HEK293 (cell line): ENCODE measurements around the gene WDR4.

Source experiments
- EGR2 ChIP-seq: fragments of 450-650 bp; formaldehyde crosslinking; IDR thresholded peaks from 2 replicates; pipeline ENCODE4 v1.5.1; 2016; ENCODE audit warnings: low read depth, missing biosample characterization, missing genetic modification characterization
- HOXC10 ChIP-seq: sonication (generic); formaldehyde crosslinking; IDR thresholded peaks from 2 replicates; pipeline ENCODE4 v1.8.1; 2023; ENCODE audit warnings: mild to moderate bottlenecking, missing genetic modification reagents
- KLF10 ChIP-seq: fragments of 450-650 bp; IDR thresholded peaks from 2 replicates; pipeline ENCODE4 v1.5.1; 2018; ENCODE audit warnings: missing biosample characterization, mild to moderate bottlenecking, missing genetic modification characterization
- KLF8 ChIP-seq: fragments of 450-650 bp; formaldehyde crosslinking; IDR thresholded peaks from 2 replicates; pipeline ENCODE4 v1.5.1; 2016; ENCODE audit warnings: missing biosample characterization, missing genetic modification characterization
- SP3 ChIP-seq: fragments of 450-650 bp; formaldehyde crosslinking; IDR thresholded peaks from 2 replicates; pipeline ENCODE4 v1.5.1; 2016; ENCODE audit warnings: missing biosample characterization, missing genetic modification characterization
- SP7 ChIP-seq: fragments of 450-650 bp; formaldehyde crosslinking; IDR thresholded peaks from 2 replicates; pipeline ENCODE4 v1.5.1; 2016; ENCODE audit warnings: missing biosample characterization, missing genetic modification characterization
- ZBTB17 ChIP-seq: fragments of 450-650 bp; formaldehyde crosslinking; IDR thresholded peaks from 2 replicates; pipeline ENCODE4 v1.5.1; 2016; ENCODE audit warnings: missing biosample characterization, missing genetic modification characterization
- ZEB2 ChIP-seq: fragments of 450-650 bp; formaldehyde crosslinking; IDR thresholded peaks from 2 replicates; pipeline ENCODE4 v1.5.1; 2016; ENCODE audit warnings: missing biosample characterization, missing genetic modification characterization
- ZFHX2 ChIP-seq: fragments of 450-650 bp; formaldehyde crosslinking; conservative IDR thresholded peaks from 2 replicates; pipeline ENCODE4 v1.5.1; 2016; ENCODE audit warnings: missing biosample characterization, missing genetic modification characterization
- ZNF140 ChIP-seq: fragments of 450-650 bp; formaldehyde crosslinking; IDR thresholded peaks from 2 replicates; pipeline ENCODE4 v1.5.1; 2016; ENCODE audit warnings: missing biosample characterization, missing genetic modification characterization
- ZNF24 ChIP-seq: fragments of 450-650 bp; formaldehyde crosslinking; IDR thresholded peaks from 2 replicates; pipeline ENCODE4 v1.5.1; 2016; ENCODE audit warnings: missing biosample characterization, missing genetic modification characterization
- ZNF324 ChIP-seq: fragments of 450-650 bp; formaldehyde crosslinking; IDR thresholded peaks from 2 replicates; pipeline ENCODE4 v1.5.1; 2016; ENCODE audit warnings: missing biosample characterization, missing genetic modification characterization
- ZNF335 ChIP-seq: fragments of 450-650 bp; formaldehyde crosslinking; conservative IDR thresholded peaks from 2 replicates; pipeline ENCODE4 v1.5.1; 2016; ENCODE audit warnings: missing biosample characterization, missing genetic modification characterization
- ZNF341 ChIP-seq: fragments of 450-650 bp; formaldehyde crosslinking; IDR thresholded peaks from 2 replicates; pipeline ENCODE4; 2016; ENCODE audit warnings: low read depth, missing biosample characterization, missing genetic modification characterization
- ZNF354C ChIP-seq: fragments of 450-650 bp; formaldehyde crosslinking; IDR thresholded peaks from 2 replicates; pipeline ENCODE4 v1.5.1; 2016; ENCODE audit warnings: missing biosample characterization, missing genetic modification characterization, low read depth, borderline replicate concordance
- ZNF366 ChIP-seq: fragments of 450-650 bp; formaldehyde crosslinking; conservative IDR thresholded peaks from 2 replicates; pipeline ENCODE4 v1.5.1; 2016; ENCODE audit warnings: missing biosample characterization, missing genetic modification characterization
- ZNF404 ChIP-seq: fragments of 450-650 bp; formaldehyde crosslinking; IDR thresholded peaks from 2 replicates; pipeline ENCODE4 v1.5.1; 2017; ENCODE audit warnings: missing biosample characterization, missing genetic modification characterization
- ZNF423 ChIP-seq: fragments of 450-650 bp; formaldehyde crosslinking; IDR thresholded peaks from 2 replicates; pipeline ENCODE4 v1.5.1; 2016; ENCODE audit warnings: missing biosample characterization, missing genetic modification characterization
- ZNF561 ChIP-seq: fragments of 450-650 bp; IDR thresholded peaks from 2 replicates; pipeline ENCODE4 v1.5.1; 2018; ENCODE audit warnings: missing biosample characterization, missing genetic modification characterization, borderline replicate concordance
- ZNF571 ChIP-seq: fragments of 450-650 bp; formaldehyde crosslinking; IDR thresholded peaks from 2 replicates; pipeline ENCODE4 v1.5.0; 2017; ENCODE audit warnings: missing biosample characterization, missing genetic modification characterization
- ZNF600 ChIP-seq: fragments of 450-650 bp; formaldehyde crosslinking; IDR thresholded peaks from 2 replicates; pipeline ENCODE4 v1.5.1; 2016; ENCODE audit warnings: missing biosample characterization, missing genetic modification characterization
- ZNF654 ChIP-seq: fragments of 450-650 bp; formaldehyde crosslinking; IDR thresholded peaks from 2 replicates; pipeline ENCODE4 v1.5.1; 2016; ENCODE audit warnings: low read depth, missing biosample characterization, missing genetic modification characterization
- ZNF777 ChIP-seq: fragments of 450-650 bp; formaldehyde crosslinking; IDR thresholded peaks from 2 replicates; pipeline ENCODE4 v1.5.1; 2017; ENCODE audit warnings: missing biosample characterization, missing genetic modification characterization, borderline replicate concordance
- ZNF792 ChIP-seq: fragments of 450-650 bp; formaldehyde crosslinking; IDR thresholded peaks from 2 replicates; pipeline ENCODE4 v1.5.1; 2016; ENCODE audit warnings: missing biosample characterization, missing genetic modification characterization
- ZSCAN23 ChIP-seq: fragments of 450-650 bp; formaldehyde crosslinking; IDR thresholded peaks from 2 replicates; pipeline ENCODE4 v1.5.1; 2016; ENCODE audit warnings: missing biosample characterization, missing genetic modification characterization
- TF ChIP-seq, protein P1 (sequence below): fragments of 450-650 bp; formaldehyde crosslinking; IDR thresholded peaks from 2 replicates; pipeline ENCODE4 v1.5.1; 2016; ENCODE audit warnings: missing biosample characterization, missing genetic modification characterization
- TF ChIP-seq, protein P2 (sequence below): fragments of 450-650 bp; formaldehyde crosslinking; IDR thresholded peaks from 2 replicates; pipeline ENCODE4 v1.5.1; 2016; ENCODE audit warnings: missing biosample characterization, missing genetic modification characterization
- TF ChIP-seq, protein P3 (sequence below): fragments of 450-650 bp; formaldehyde crosslinking; IDR thresholded peaks from 2 replicates; pipeline ENCODE4 v1.5.1; 2016; ENCODE audit warnings: missing biosample characterization, missing genetic modification characterization
- TF ChIP-seq, protein P4 (sequence below): fragments of 450-650 bp; formaldehyde crosslinking; IDR thresholded peaks from 2 replicates; pipeline ENCODE4 v1.5.1; 2016; ENCODE audit warnings: missing biosample characterization, missing genetic modification characterization
- TF ChIP-seq, protein P5 (sequence below): fragments of 450-650 bp; formaldehyde crosslinking; conservative IDR thresholded peaks from 2 replicates; pipeline ENCODE4 v1.5.1; 2016; ENCODE audit warnings: low read depth, missing biosample characterization, missing genetic modification characterization

WDR4 gene

DNA sequence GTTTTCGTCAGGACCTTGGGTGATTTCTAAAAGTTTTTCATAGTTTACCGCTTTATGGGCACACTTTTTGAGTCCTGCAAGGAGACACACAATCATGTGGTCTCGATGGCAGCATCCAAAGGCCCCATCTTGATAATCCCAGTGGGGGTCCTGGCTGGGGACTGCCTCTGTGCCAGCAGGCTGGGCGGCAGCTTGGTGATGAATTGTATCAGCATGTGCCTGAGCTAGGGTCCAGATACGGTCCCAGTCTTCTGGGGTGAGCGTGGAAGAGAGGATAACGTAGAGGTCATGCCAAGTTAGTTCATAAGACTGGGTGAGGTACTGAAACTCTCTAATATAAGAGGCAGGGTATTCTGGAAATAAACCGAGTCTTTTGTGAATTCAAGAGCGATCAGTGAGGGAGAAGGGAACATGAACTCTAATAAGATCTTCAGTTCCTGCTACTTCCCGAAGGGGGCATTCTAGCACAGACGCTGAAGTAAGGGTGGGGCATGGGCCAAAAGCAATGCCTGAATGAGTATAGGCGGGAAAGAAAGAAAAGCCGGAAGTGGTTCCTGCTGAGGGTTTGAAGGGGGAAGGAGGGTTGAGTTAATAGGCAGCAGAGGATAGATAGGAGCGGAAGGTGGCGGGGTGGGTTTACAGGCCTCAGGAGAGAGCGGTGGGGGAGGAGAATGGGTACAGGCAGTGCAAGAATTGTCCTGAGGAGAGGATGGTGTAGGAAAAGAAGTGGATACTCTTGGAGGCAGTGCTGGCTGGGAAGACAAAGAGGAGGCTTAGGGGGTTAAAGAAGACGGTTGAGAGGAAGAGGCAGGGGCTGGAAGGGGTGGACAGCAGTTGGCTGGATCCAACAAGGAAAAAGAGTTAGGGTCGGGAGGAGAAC lies 44.5 kb upstream of the WDR4 start (continued):
- TF ChIP-seq ZFHX2 (tag by site-specific recombination) (peak; percentile 48), ZBTB17 (tag by site-specific recombination) (peak; percentile 96), ZNF354C (tag by site-specific recombination) (no peak), ZNF561 (tag by site-specific recombination) (0 out of 2 replicates have a peak, but pooled peaks have one; percentile 67), ZNF571 (tag by site-specific recombination) (no peak), SP3 (tag by site-specific recombination) (peak; percentile 73), KLF10 (tag by site-specific recombination) (peak; percentile 66; the same call in 1 of the 2 replicates), ZNF600 (tag by site-specific recombination) (peak; percentile 56; the same call in 1 of the 2 replicates), ZNF777 (no peak), ZSCAN23 (peak; percentile 93), SP7 (tag by site-specific recombination) (peak; percentile 86), ZNF24 (tag by site-specific recombination) (no peak), ZEB2 (peak; percentile 76; the same call in 1 of the 2 replicates), EGR2 (tag by site-specific recombination) (peak; percentile 73), ZNF335 (tag by site-specific recombination) (peak; percentile 86), ZNF324 (tag by site-specific recombination) (peak; percentile 95), ZNF423 (tag by site-specific recombination) (peak; percentile 91), ZNF366 (peak; percentile 97), ZNF404 (tag by site-specific recombination) (no peak), ZNF792 (no peak), HOXC10 (CRISPR knock-in tag) (no peak), KLF8 (tag by site-specific recombination) (peak; percentile 95), ZNF140 (tag by site-specific recombination) (peak; percentile 54; the same call in 1 of the 2 replicates), ZNF341 (tag by site-specific recombination) (peak; percentile 72), ZNF654 (tag by site-specific recombination) (peak; percentile 95)
- TF ChIP-seq, protein P1, sequence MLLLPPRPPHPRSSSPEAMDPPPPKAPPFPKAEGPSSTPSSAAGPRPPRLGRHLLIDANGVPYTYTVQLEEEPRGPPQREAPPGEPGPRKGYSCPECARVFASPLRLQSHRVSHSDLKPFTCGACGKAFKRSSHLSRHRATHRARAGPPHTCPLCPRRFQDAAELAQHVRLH (tag by site-specific recombination) = no peak; the same call in 1 of the 2 replicates
- TF ChIP-seq, protein P2, sequence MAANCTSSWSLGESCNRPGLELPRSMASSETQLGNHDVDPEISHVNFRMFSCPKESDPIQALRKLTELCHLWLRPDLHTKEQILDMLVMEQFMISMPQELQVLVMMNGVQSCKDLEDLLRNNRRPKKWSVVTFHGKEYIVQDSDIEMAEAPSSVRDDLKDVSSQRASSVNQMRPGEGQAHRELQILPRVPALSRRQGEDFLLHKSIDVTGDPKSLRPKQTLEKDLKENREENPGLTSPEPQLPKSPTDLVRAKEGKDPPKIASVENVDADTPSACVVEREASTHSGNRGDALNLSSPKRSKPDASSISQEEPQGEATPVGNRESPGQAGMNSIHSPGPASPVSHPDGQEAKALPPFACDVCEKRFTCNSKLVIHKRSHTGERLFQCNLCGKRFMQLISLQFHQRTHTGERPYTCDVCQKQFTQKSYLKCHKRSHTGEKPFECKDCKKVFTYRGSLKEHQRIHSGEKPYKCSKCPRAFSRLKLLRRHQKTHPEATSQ (tag by site-specific recombination) = peak; percentile 83; the same call in 1 of the 2 replicates
- TF ChIP-seq, protein P3, sequence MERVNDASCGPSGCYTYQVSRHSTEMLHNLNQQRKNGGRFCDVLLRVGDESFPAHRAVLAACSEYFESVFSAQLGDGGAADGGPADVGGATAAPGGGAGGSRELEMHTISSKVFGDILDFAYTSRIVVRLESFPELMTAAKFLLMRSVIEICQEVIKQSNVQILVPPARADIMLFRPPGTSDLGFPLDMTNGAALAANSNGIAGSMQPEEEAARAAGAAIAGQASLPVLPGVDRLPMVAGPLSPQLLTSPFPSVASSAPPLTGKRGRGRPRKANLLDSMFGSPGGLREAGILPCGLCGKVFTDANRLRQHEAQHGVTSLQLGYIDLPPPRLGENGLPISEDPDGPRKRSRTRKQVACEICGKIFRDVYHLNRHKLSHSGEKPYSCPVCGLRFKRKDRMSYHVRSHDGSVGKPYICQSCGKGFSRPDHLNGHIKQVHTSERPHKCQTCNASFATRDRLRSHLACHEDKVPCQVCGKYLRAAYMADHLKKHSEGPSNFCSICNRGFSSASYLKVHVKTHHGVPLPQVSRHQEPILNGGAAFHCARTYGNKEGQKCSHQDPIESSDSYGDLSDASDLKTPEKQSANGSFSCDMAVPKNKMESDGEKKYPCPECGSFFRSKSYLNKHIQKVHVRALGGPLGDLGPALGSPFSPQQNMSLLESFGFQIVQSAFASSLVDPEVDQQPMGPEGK (tag by site-specific recombination) = peak; percentile 98
- TF ChIP-seq, protein P4, sequence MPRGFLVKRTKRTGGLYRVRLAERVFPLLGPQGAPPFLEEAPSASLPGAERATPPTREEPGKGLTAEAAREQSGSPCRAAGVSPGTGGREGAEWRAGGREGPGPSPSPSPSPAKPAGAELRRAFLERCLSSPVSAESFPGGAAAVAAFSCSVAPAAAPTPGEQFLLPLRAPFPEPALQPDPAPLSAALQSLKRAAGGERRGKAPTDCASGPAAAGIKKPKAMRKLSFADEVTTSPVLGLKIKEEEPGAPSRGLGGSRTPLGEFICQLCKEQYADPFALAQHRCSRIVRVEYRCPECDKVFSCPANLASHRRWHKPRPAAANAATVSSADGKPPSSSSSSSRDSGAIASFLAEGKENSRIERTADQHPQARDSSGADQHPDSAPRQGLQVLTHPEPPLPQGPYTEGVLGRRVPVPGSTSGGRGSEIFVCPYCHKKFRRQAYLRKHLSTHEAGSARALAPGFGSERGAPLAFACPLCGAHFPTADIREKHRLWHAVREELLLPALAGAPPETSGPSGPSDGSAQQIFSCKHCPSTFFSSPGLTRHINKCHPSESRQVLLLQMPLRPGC = 0 out of 2 replicates have a peak, but pooled peaks have one; percentile 39
- TF ChIP-seq, protein P5, sequence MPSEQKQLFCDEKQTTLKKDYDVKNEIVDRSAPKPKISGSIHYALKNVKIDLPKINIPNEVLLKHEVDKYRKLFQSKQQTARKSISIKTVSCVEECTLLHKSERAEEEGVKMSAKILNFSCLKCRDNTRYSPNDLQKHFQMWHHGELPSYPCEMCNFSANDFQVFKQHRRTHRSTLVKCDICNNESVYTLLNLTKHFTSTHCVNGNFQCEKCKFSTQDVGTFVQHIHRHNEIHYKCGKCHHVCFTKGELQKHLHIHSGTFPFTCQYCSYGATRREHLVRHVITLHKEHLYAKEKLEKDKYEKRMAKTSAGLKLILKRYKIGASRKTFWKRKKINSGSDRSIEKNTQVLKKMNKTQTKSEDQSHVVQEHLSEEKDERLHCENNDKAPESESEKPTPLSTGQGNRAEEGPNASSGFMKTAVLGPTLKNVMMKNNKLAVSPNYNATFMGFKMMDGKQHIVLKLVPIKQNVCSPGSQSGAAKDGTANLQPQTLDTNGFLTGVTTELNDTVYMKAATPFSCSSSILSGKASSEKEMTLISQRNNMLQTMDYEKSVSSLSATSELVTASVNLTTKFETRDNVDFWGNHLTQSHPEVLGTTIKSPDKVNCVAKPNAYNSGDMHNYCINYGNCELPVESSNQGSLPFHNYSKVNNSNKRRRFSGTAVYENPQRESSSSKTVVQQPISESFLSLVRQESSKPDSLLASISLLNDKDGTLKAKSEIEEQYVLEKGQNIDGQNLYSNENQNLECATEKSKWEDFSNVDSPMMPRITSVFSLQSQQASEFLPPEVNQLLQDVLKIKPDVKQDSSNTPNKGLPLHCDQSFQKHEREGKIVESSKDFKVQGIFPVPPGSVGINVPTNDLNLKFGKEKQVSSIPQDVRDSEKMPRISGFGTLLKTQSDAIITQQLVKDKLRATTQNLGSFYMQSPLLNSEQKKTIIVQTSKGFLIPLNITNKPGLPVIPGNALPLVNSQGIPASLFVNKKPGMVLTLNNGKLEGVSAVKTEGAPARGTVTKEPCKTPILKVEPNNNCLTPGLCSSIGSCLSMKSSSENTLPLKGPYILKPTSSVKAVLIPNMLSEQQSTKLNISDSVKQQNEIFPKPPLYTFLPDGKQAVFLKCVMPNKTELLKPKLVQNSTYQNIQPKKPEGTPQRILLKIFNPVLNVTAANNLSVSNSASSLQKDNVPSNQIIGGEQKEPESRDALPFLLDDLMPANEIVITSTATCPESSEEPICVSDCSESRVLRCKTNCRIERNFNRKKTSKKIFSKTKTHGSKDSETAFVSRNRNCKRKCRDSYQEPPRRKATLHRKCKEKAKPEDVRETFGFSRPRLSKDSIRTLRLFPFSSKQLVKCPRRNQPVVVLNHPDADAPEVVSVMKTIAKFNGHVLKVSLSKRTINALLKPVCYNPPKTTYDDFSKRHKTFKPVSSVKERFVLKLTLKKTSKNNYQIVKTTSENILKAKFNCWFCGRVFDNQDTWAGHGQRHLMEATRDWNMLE (tag by site-specific recombination) = peak; percentile 96
